Heart left ventricle (tissue), 13 donors: ENCODE measurements around the gene ABCB10.

Experiments
- CTCF ChIP-seq, 12 donors: fragments of 200-600 bp; sonication (generic) in 4 of 12; IDR thresholded peaks; one replicate each; pipeline versions ENCODE4 v1.5.0 to v1.8.0; 2018 to 2022; ENCODE audit warnings: antibody characterized with exemption in 12 of 12, mild to moderate bottlenecking in 5 of 12
- POLR2A ChIP-seq, 2 donors: fragments of 450-650 bp; IDR thresholded peaks; one replicate each; pipeline ENCODE4 v1.6.1; 2017; ENCODE audit warnings: antibody characterized with exemption in 2 of 2, mild to moderate bottlenecking in 2 of 2, moderate library complexity in 2 of 2
- donor health status: ischemic (EF 13 %, LVEDD 7.1; RV severe dilation, severe dysfunction).
- donor health status: DM: no; HTN: yes; CAD: no.
- donor health status: DM: no; HTN: no; CAD: no.
- donor health status: ischemic (EF 25% LVEDD 6.9; RV normal size, moderate dysfunction).
- donor health status: ischemic (EF 25% LVEDD 5.7; RV mildly dilated, moderate dysfunction).
- donor health status: ischemic (EF 35%, LVEDD 5.7; RV mildly dilated, moderate dysfunction).
- donor health status: nonischemic (EF 11% LVEDD 7.7; RV severe dilation, severe dysfunction).
- donor health status: DM: yes; HTN: yes; CAD: no.
- donor health status: PGD.
- donor health status: ischemic (EF 29% LVEDD 5.4; RV normal size, mild dysfunction).
- donor health status: nonischemic (EF 23%, LVEDD 6.1; RV moderate dilation, normal function).

- TF ChIP-seq POLR2A (IDR thresholded peaks at IDR 0.05) (no peak), CTCF (IDR thresholded peaks at IDR 0.05) (no peak)
Observed at GRCh38 chr1:229581485-229581884, 23.0 kb upstream of the ABCB10 start.
